Glutamatergic neuron (in vitro differentiated cells): ENCODE data around the gene WASHC4. TPM values are rescaled to one million over a fixed set of nuclear protein-coding genes. Genes with fewer than 3 reads are reported as not detected.

ENCODE experiments used
- DNase-seq: peaks from one replicate; pipeline ENCODE4 v3.0.0; 2022
- H3K27ac Mint-ChIP-seq: one replicate; pipeline ENCODE4 v1.8.0; 2020; ENCODE audit warnings: mild to moderate bottlenecking, mixed read lengths, inconsistent platforms; ENCODE audit not compliant: unreplicated experiment
- H3K27me3 Mint-ChIP-seq: one replicate; pipeline ENCODE4 v1.8.0; 2020; ENCODE audit warnings: mild to moderate bottlenecking, moderate library complexity, mixed read lengths, inconsistent platforms; ENCODE audit not compliant: unreplicated experiment
- H3K36me3 Mint-ChIP-seq: one replicate; pipeline ENCODE4 v1.8.0; 2020; ENCODE audit warnings: mild to moderate bottlenecking, mixed read lengths, inconsistent platforms; ENCODE audit not compliant: unreplicated experiment
- H3K4me1 Mint-ChIP-seq: one replicate; pipeline ENCODE4 v1.8.0; 2020; ENCODE audit warnings: mild to moderate bottlenecking, low read depth, mixed read lengths, inconsistent platforms; ENCODE audit not compliant: unreplicated experiment
- H3K4me3 Mint-ChIP-seq: one replicate; pipeline ENCODE4 v1.8.0; 2020; ENCODE audit warnings: mild to moderate bottlenecking, mixed read lengths, inconsistent platforms; ENCODE audit not compliant: unreplicated experiment
- H3K9me3 Mint-ChIP-seq: one replicate; pipeline ENCODE4 v1.8.0; 2020; ENCODE audit warnings: mild to moderate bottlenecking, moderate library complexity, mixed read lengths, inconsistent platforms; ENCODE audit not compliant: unreplicated experiment
- CTCF ChIP-seq: fragments of 200-600 bp; sonication (generic); IDR thresholded peaks from one replicate; pipeline ENCODE4 v1.5.0; 2021; ENCODE audit not compliant: partially characterized antibody, unreplicated experiment
- total RNA-seq: library from RNA; stranded (reverse); fragmentation: NEBNext Ultra II Directional; extraction: Animal tissue kit (Norgen Biotek cat#: 25700); gene quantifications from one replicate; pipeline ENCODE4 v1.2.1, GENCODE V29; 2021; ENCODE audit not compliant: unreplicated experiment

WASHC4 gene
- total RNA-seq, 1 donor from 2014 or later: 75.4 TPM

- Mint-ChIP-seq H3K4me1 (no peaks in the 10 kb centered on the region), H3K36me3 (no peaks in the 10 kb centered on the region), H3K4me3 (no peak overlapping the region), H3K27ac (no peak overlapping the region), H3K9me3 (no peaks in the 10 kb centered on the region), H3K27me3 (no peaks in the 10 kb centered on the region)
- no peak for TF ChIP-seq CTCF
- no peak for DNase-seq
Observed at GRCh38 chr12:105138248-105138647, 30.7 kb downstream of the WASHC4 start.

GRCh38 chr12:105141320-105141922, 33.9 kb downstream of the WASHC4 start:
- TF ChIP-seq CTCF: no peak

DNA sequence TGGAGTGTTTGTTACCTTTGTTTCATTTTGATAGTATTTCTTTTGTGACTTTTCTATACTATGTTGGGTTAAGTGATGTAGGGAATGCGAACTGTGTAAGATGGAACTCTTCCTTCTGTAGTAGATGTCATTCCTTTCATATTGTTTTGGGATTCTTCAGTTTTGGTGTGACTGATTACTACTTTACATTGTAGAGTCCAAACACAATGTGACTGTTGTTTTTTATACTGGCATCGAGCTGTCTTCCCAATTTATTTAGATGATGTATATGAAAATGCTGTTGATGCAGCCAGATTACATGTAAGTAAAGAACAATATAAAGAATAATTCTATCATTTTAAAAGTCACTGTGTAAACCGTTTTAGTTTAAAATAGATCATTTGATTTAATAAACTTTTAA, 34.7 kb downstream of the WASHC4 start:
- Mint-ChIP-seq H3K9me3 (no peaks in the 10 kb centered on the region), H3K4me1 (no peaks in the 10 kb centered on the region), H3K36me3 (no peaks in the 10 kb centered on the region), H3K4me3 (no peak overlapping the region), H3K27me3 (no peaks in the 10 kb centered on the region), H3K27ac (no peak overlapping the region)
- no peak for DNase-seq
- no peak for TF ChIP-seq CTCF

More at GRCh38 chr12:105141320-105141922, 33.9 kb downstream of the WASHC4 start:
- Mint-ChIP-seq H3K27ac (no peak overlapping the region), H3K27me3 (no peaks in the 10 kb centered on the region), H3K9me3 (no peaks in the 10 kb centered on the region), H3K4me3 (no peak overlapping the region), H3K36me3 (no peaks in the 10 kb centered on the region), H3K4me1 (no peaks in the 10 kb centered on the region)
- DNase-seq: no peak

DNA sequence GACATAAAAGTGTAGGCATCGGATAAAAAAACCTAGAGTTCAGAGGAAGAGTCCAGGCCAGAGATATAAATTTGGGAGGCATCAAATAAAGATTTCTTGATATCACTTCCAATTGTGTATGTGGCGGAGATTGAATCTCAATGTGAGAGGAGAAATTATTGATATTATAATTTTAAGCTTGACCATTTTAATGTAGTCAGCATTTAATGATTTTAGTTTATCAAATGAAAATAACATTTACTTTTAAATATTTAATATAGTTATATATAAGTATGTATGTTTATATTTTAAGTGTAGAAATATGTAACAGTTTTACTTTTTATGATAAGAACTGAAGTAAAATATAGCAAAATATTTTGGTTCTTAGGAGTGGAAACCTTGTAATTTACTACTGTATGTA, 48.7 kb downstream of the WASHC4 start:
- no peak overlapping the region for H3K4me3 Mint-ChIP-seq
- no peak for DNase-seq
- peaks cover 2% of the 10 kb centered on the region for H3K27me3 Mint-ChIP-seq
- TF ChIP-seq CTCF: no peak
- no peak overlapping the region for H3K27ac Mint-ChIP-seq
- H3K4me1 Mint-ChIP-seq: no peaks in the 10 kb centered on the region
- H3K36me3 Mint-ChIP-seq: no peaks in the 10 kb centered on the region
- H3K9me3 Mint-ChIP-seq: no peaks in the 10 kb centered on the region

GRCh38 chr12:105157606-105158005, 50.1 kb downstream of the WASHC4 start:
- no peaks in the 10 kb centered on the region for H3K36me3 Mint-ChIP-seq
- no peaks in the 10 kb centered on the region for H3K4me1 Mint-ChIP-seq
- no peak for TF ChIP-seq CTCF
- no peak overlapping the region for H3K4me3 Mint-ChIP-seq
- peaks cover 2% of the 10 kb centered on the region for H3K27me3 Mint-ChIP-seq
- no peaks in the 10 kb centered on the region for H3K9me3 Mint-ChIP-seq
- no peak for DNase-seq
- H3K27ac Mint-ChIP-seq: no peak overlapping the region
